Osteoblast (primary cell): ENCODE results near the gene CCSAP. TPM values are rescaled to one million over a fixed set of nuclear protein-coding genes. Genes with fewer than 3 reads are reported as not detected.

Experiments used
- DNase-seq: peaks from one replicate; pipeline ENCODE4 v3.0.0; 2011; ENCODE audit warnings: low spot score, mixed read lengths; ENCODE audit not compliant: insufficient read length; ENCODE audit errors: missing footprints
- H2AFZ ChIP-seq: 2 replicates; pipeline ENCODE4 v1.6.0; 2011; ENCODE audit warnings: mild to moderate bottlenecking, low read length
- H3K27ac ChIP-seq: 2 replicates; pipeline ENCODE4 v1.5.1; 2011; ENCODE audit warnings: mild to moderate bottlenecking, low read depth, low read length, moderate library complexity
- H3K27me3 ChIP-seq: 2 replicates; pipeline ENCODE4 v1.6.0; 2012; ENCODE audit warnings: mild to moderate bottlenecking, control low read depth, inconsistent platforms, low read length, moderate library complexity; ENCODE audit not compliant: insufficient read depth
- H3K36me3 ChIP-seq: 2 replicates; pipeline ENCODE4 v1.5.1; 2011; ENCODE audit warnings: mild to moderate bottlenecking, low read length, control low read depth, moderate library complexity; ENCODE audit not compliant: insufficient read depth
- H3K4me1 ChIP-seq: 2 replicates; pipeline ENCODE4 v1.5.1; 2011; ENCODE audit warnings: mild to moderate bottlenecking, low read length, control low read depth, moderate library complexity; ENCODE audit not compliant: insufficient read depth
- H3K4me2 ChIP-seq: 2 replicates; pipeline ENCODE4 v1.6.0; 2011; ENCODE audit warnings: mild to moderate bottlenecking, low read length; ENCODE audit not compliant: insufficient read depth
- H3K4me3 ChIP-seq: fragments of 200-600 bp; sonication (generic); 3 replicates; pipeline ENCODE4 v1.5.1; 2012; ENCODE audit warnings: mild to moderate bottlenecking, low read length, inconsistent platforms; ENCODE audit not compliant: insufficient read depth
- H3K79me2 ChIP-seq: 2 replicates; pipeline ENCODE4 v1.6.0; 2012; ENCODE audit warnings: mild to moderate bottlenecking, low read length, control low read depth, inconsistent platforms; ENCODE audit not compliant: insufficient read depth
- H3K9me3 ChIP-seq: 2 replicates; pipeline ENCODE4 v1.5.1; 2011; ENCODE audit warnings: low read depth, low read length, control low read depth
- H4K20me1 ChIP-seq: 2 replicates; pipeline ENCODE4 v1.6.0; 2012; ENCODE audit warnings: mild to moderate bottlenecking, low read length, control low read depth; ENCODE audit not compliant: insufficient read depth
- CTCF ChIP-seq: IDR thresholded peaks from 2 replicates; pipeline ENCODE4 v1.5.1; 2011; ENCODE audit warnings: mild to moderate bottlenecking, low read depth, low read length, moderate library complexity; ENCODE audit errors: extremely low read depth
- total RNA-seq: library from RNA; depleted of rRNA; stranded (reverse); fragments of >200 nt; gene quantifications from 2 replicates; pipeline ENCODE4 v1.2.3, GENCODE V29; 2012

Gene CCSAP
- total RNA-seq, 1 donor: 9.4 TPM

GRCh38 chr1:229303855-229304254 is 39.0 kb downstream of the CCSAP start:
- Histone ChIP-seq H3K4me1 (no peaks in the 10 kb centered on the region), H3K9me3 (no peaks in the 10 kb centered on the region), H3K4me2 (no peak overlapping the region), H3K79me2 (no peaks in the 10 kb centered on the region), H2AFZ (no peak overlapping the region), H4K20me1 (no peaks in the 10 kb centered on the region), H3K27me3 (no peaks in the 10 kb centered on the region), H3K4me3 (no peak overlapping the region), H3K27ac (no peak overlapping the region), H3K36me3 (peaks cover 38% of the 10 kb centered on the region)
- no peak for TF ChIP-seq CTCF
- DNase-seq: no peak

GRCh38 chr1:229302740-229303139 is 40.1 kb downstream of the CCSAP start:
- H3K36me3 ChIP-seq: peaks cover 42% of the 10 kb centered on the region
- no peaks in the 10 kb centered on the region for H3K9me3 ChIP-seq

GRCh38 chr1:229300099-229300757 is 42.6 kb downstream of the CCSAP start:
- no peak overlapping the region for H2AFZ ChIP-seq
- H3K4me2 ChIP-seq: no peak overlapping the region
- peaks cover 7% of the 10 kb centered on the region for H3K4me1 ChIP-seq
- no peaks in the 10 kb centered on the region for H4K20me1 ChIP-seq
- H3K36me3 ChIP-seq: peaks cover 35% of the 10 kb centered on the region
- H3K27ac ChIP-seq: no peak overlapping the region
- H3K27me3 ChIP-seq: no peaks in the 10 kb centered on the region
- H3K79me2 ChIP-seq: no peaks in the 10 kb centered on the region
- no peak for TF ChIP-seq CTCF
- H3K9me3 ChIP-seq: no peaks in the 10 kb centered on the region
- DNase-seq: no peak
- no peak overlapping the region for H3K4me3 ChIP-seq

More at GRCh38 chr1:229302740-229303139, 40.1 kb downstream of the CCSAP start:
- no peak for DNase-seq
- no peak overlapping the region for H3K4me3 ChIP-seq
- no peak overlapping the region for H3K27ac ChIP-seq
- no peak overlapping the region for H3K4me2 ChIP-seq
- no peaks in the 10 kb centered on the region for H4K20me1 ChIP-seq
- H3K27me3 ChIP-seq: no peaks in the 10 kb centered on the region
- no peak for TF ChIP-seq CTCF
- H2AFZ ChIP-seq: no peak overlapping the region
- no peaks in the 10 kb centered on the region for H3K79me2 ChIP-seq
- no peaks in the 10 kb centered on the region for H3K4me1 ChIP-seq

GRCh38 chr1:229298887-229299503 is 43.9 kb downstream of the CCSAP start:
- Histone ChIP-seq H3K4me3 (no peak overlapping the region), H3K79me2 (no peaks in the 10 kb centered on the region), H3K9me3 (no peaks in the 10 kb centered on the region), H3K4me2 (no peak overlapping the region), H3K27me3 (no peaks in the 10 kb centered on the region), H4K20me1 (no peaks in the 10 kb centered on the region), H3K27ac (no peak overlapping the region), H3K4me1 (peaks cover 7% of the 10 kb centered on the region), H3K36me3 (peaks cover 32% of the 10 kb centered on the region), H2AFZ (no peak overlapping the region)
- no peak for DNase-seq
- no peak for TF ChIP-seq CTCF
